Adipocyte (in vitro differentiated cells): Measurements from ENCODE around the gene KLHL9.

Experiments used
- DNase-seq: peaks from one replicate; pipeline ENCODE4 v3.0.0-alpha.2; 2015; ENCODE audit warnings: low read depth
- H3K27me3 ChIP-seq: replicated peaks from 2 replicates; pipeline ENCODE4 v1.7.0; 2013; ENCODE audit warnings: mild to moderate bottlenecking, low read length, moderate library complexity; ENCODE audit not compliant: control insufficient read depth, insufficient read depth
- H3K36me3 ChIP-seq: 2 replicates; pipeline ENCODE4 v1.7.0; 2013; ENCODE audit warnings: low read length, mild to moderate bottlenecking, moderate library complexity; ENCODE audit not compliant: control insufficient read depth, insufficient read depth, severe bottlenecking
- H3K4me1 ChIP-seq: 2 replicates; pipeline ENCODE4 v1.7.0; 2013; ENCODE audit warnings: mild to moderate bottlenecking, low read length, moderate library complexity; ENCODE audit not compliant: control insufficient read depth, insufficient read depth
- H3K4me3 ChIP-seq: 2 replicates; pipeline ENCODE4 v1.7.0; 2013; ENCODE audit warnings: mild to moderate bottlenecking, low read length, moderate library complexity
- H3K9ac ChIP-seq: 2 replicates; pipeline ENCODE4 v1.7.0; 2013; ENCODE audit warnings: mild to moderate bottlenecking, low read length, moderate library complexity
- H3K9me3 ChIP-seq: 2 replicates; pipeline ENCODE4 v1.7.0; 2013; ENCODE audit warnings: mild to moderate bottlenecking, low read length, moderate library complexity; ENCODE audit not compliant: control insufficient read depth

The KLHL9 gene

GRCh38 chr9:21281275-21281674 lies 53.9 kb downstream of the KLHL9 start:
- H3K27me3 ChIP-seq = peaks cover 19% of the 10 kb centered on the region
- H3K9me3 ChIP-seq = no peaks in the 10 kb centered on the region
- DNase-seq = no peak
- no peaks in the 10 kb centered on the region for H3K36me3 ChIP-seq
- H3K9ac ChIP-seq = no peak overlapping the region
- H3K4me1 ChIP-seq = no peaks in the 10 kb centered on the region
- no peak overlapping the region for H3K4me3 ChIP-seq
